SK-N-MC (cell line): ENCODE results near the gene ERBB4.

Experiments
- EZH2 ChIP-seq: fragments of 200-600 bp; sonication (generic); IDR thresholded peaks from one replicate; pipeline ENCODE4 v1.6.1; 2017; ENCODE audit warnings: antibody characterized with exemption
- POLR2AphosphoS5 ChIP-seq: IDR thresholded peaks from 2 replicates; pipeline ENCODE4 v1.6.1; 2012; ENCODE audit warnings: mild to moderate bottlenecking, low read depth, low read length, borderline replicate concordance

- TF ChIP-seq EZH2 = no peak
- no peak for TF ChIP-seq POLR2AphosphoS5
Measured at GRCh38 chr2:211358504-211358903, 1180.1 kb downstream of the ERBB4 start.
